Esophagus squamous epithelium (tissue), 5 donors: ENCODE data around the gene CST9. TPM values are rescaled to one million over a fixed set of nuclear protein-coding genes. Genes with fewer than 3 reads are reported as not detected.

Experiments used
- DNase-seq: peaks from one replicate; lab custom pipeline; 2025; lab: John Stamatoyannopoulos, UW
- H3K27ac ChIP-seq, 4 donors: fragments of 200-600 bp; sonication (generic); one replicate each; pipeline ENCODE4 v1.5.1; 2016 to 2019; ENCODE audit warnings: mild to moderate bottlenecking in 1 of 4
- H3K27me3 ChIP-seq, 4 donors: fragments of 200-600 bp; sonication (generic); 1 replicate in 3 of 4; 2 replicates in 1 of 4; pipeline versions ENCODE4 v1.5.1 to v1.6.0; 2017 to 2021; ENCODE audit warnings: antibody characterized with exemption in 1 of 4
- H3K36me3 ChIP-seq, 3 donors: fragments of 200-600 bp; sonication (generic); one replicate each; pipeline ENCODE4 v1.5.1; 2016 to 2019
- H3K4me1 ChIP-seq, 3 donors: fragments of 200-600 bp; sonication (generic); one replicate each; pipeline ENCODE4 v1.5.1; 2017 to 2019
- H3K4me3 ChIP-seq, 4 donors: fragments of 200-600 bp; sonication (generic); 1 replicate in 3 of 4; 2 replicates in 1 of 4; pipeline ENCODE4 v1.5.1; 2016 to 2019; ENCODE audit warnings: mild to moderate bottlenecking in 2 of 4, moderate library complexity in 1 of 4
- H3K9me3 ChIP-seq, 3 donors: fragments of 200-600 bp; sonication (generic); one replicate each; pipeline ENCODE4 v1.5.1; 2016 to 2019
- CTCF ChIP-seq, 6 experiments: fragments of 450-650 bp in 4 of 6; fragments of 200-600 bp in 2 of 6; sonication (generic) in 2 of 6; IDR thresholded peaks; one replicate each; pipeline ENCODE4 v1.5.1; 2016 to 2019; ENCODE audit warnings: antibody characterized with exemption in 6 of 6, mild to moderate bottlenecking in 4 of 6, moderate library complexity in 4 of 6
- POLR2A ChIP-seq, 4 donors: fragments of 450-650 bp; IDR thresholded peaks; one replicate each; pipeline ENCODE4 v1.6.1; 2017; ENCODE audit warnings: antibody characterized with exemption in 4 of 4, mild to moderate bottlenecking in 4 of 4, moderate library complexity in 3 of 4
- WGBS, 2 donors: methylation state at CpG; one replicate each; pipeline ENCODE4 v1.1.5; 2018; 5-methylcytosine and 5-hydroxymethylcytosine counted together
- intact Hi-C: fragments of 100-400 bp; cut with DNase I; formaldehyde crosslinking; loops from one replicate; pipeline ENCODE4 v1.15.0; 2022
- total RNA-seq, 4 donors: library from RNA; depleted of rRNA; stranded (reverse); fragments of >200 nt; gene quantifications; one replicate each; pipeline ENCODE4 v1.1.0, GENCODE V29; 2016
- donor health status: DM: yes; HTN: yes; CAD: no.

CST9 gene
- total RNA-seq, 4 donors from 2014 or later = not detected

- H3K36me3 ChIP-seq = no peaks in the 10 kb centered on the region
- H3K27ac ChIP-seq = no peak overlapping the region
- peaks cover 0 to 6% (median 0%) of the 10 kb centered on the region in 4 donors for H3K27me3 ChIP-seq
- H3K4me3 ChIP-seq = no peak overlapping the region
- no peaks in the 10 kb centered on the region for H3K9me3 ChIP-seq
- intact Hi-C loops = no loop called here
- 52 to 78% methylated on average over 2 of the region's 2 CpGs for WGBS, 2 donors
- H3K4me1 ChIP-seq = no peaks in the 10 kb centered on the region
- no peak for DNase-seq
- no peak for TF ChIP-seq CTCF (IDR thresholded peaks at IDR 0.05)
- TF ChIP-seq POLR2A (IDR thresholded peaks at IDR 0.05) = no peak
These were observed 35.4 kb downstream of the CST9 start for GRCh38 chr20:23570178-23570760.

GRCh38 chr20:23569570-23569969 is 36.1 kb downstream of the CST9 start:
- WGBS, 2 donors = 82 to 86% methylated on average over 1 of the region's 1 CpG
- Histone ChIP-seq H3K9me3 (no peaks in the 10 kb centered on the region), H3K27ac (no peak overlapping the region), H3K36me3 (no peaks in the 10 kb centered on the region), H3K27me3 (peaks cover 0 to 8% (median 0%) of the 10 kb centered on the region in 4 donors), H3K4me3 (no peak overlapping the region), H3K4me1 (no peaks in the 10 kb centered on the region)
- intact Hi-C loops = no loop called here
- TF ChIP-seq POLR2A (IDR thresholded peaks at IDR 0.05) (no peak), CTCF (IDR thresholded peaks at IDR 0.05) (no peak)
- DNase-seq = no peak

- TF ChIP-seq CTCF (IDR thresholded peaks at IDR 0.05) (no peak), POLR2A (IDR thresholded peaks at IDR 0.05) (no peak)
- no peaks in the 10 kb centered on the region for H3K4me1 ChIP-seq
- intact Hi-C loops = no loop called here
- no peaks in the 10 kb centered on the region for H3K9me3 ChIP-seq
- peaks cover 0 to 8% (median 0%) of the 10 kb centered on the region in 4 donors for H3K27me3 ChIP-seq
- no peak for DNase-seq
- H3K4me3 ChIP-seq = no peak overlapping the region
- WGBS, 2 donors = 88 to 92% methylated on average over 1 of the region's 1 CpG
- no peaks in the 10 kb centered on the region for H3K36me3 ChIP-seq
- H3K27ac ChIP-seq = no peak overlapping the region
These were observed 36.8 kb downstream of the CST9 start for GRCh38 chr20:23568971-23569330.

- 76 to 82% methylated on average over 6 to 10 of the region's 11 CpGs for WGBS, 2 donors
- intact Hi-C loops = no loop called here
- peaks cover 0 to 8% (median 0%) of the 10 kb centered on the region in 4 donors for H3K27me3 ChIP-seq
These were observed 37.3 kb downstream of the CST9 start, which contains the start of gene CST9L for GRCh38 chr20:23568320-23568970. TSS of gene CST9L (minus strand) at chr20:23568484. CDS start at chr20:23568450, 34 bp downstream.

More at GRCh38 chr20:23568320-23568970, 37.3 kb downstream of the CST9 start, which contains the start of gene CST9L:
- H3K4me3 ChIP-seq = no peak within 1 kb of the TSS
- TF ChIP-seq POLR2A (IDR thresholded peaks at IDR 0.05) (no peak), CTCF (IDR thresholded peaks at IDR 0.05) (no peak)
- DNase-seq = no peak
- no peak within 1 kb of the TSS for H3K27ac ChIP-seq
- no peaks in the 10 kb centered on the region for H3K4me1 ChIP-seq
- no peaks in the 10 kb centered on the region for H3K9me3 ChIP-seq
- no peaks in the 10 kb centered on the region for H3K36me3 ChIP-seq
